HepG2 (cell line): Measurements from ENCODE around the gene HMCN2. TPM values are rescaled to one million over a fixed set of nuclear protein-coding genes. Genes with fewer than 3 reads are reported as not detected.

Source experiments
- ATAC-seq: fragments of 200-7000 bp; cut with Tn5 transposase; 3 replicates; pipeline ENCODE4 v1.9.1; 2020; ENCODE audit warnings: mild to moderate bottlenecking, moderate library complexity
- BruUV-seq: library from RNA; stranded (reverse); fragments of 400-500 nt; replicated peaks from 2 replicates; lab custom pipeline; 2021; lab: Mats Ljungman, UMichigan
- CTCF ChIA-PET: fragments of 300-600 bp; formaldehyde crosslinking; extraction: SDS; loops from one replicate; lab custom pipeline; 2021; ENCODE audit warnings: low total read pairs, inconsistent platforms, low intra/inter-chr PET ratio; lab: Yijun Ruan, JAX
- POLR2A ChIA-PET: fragments of 350-600 bp; sonication (Branson Sonifier 250); formaldehyde crosslinking; loops from one replicate; lab custom pipeline; 2020; ENCODE audit warnings: antibody characterized with exemption, inconsistent platforms; lab: Yijun Ruan, JAX
- DNase-seq: peaks from one replicate; pipeline ENCODE4 v3.0.0-alpha.2; 2015; ENCODE audit warnings: low spot score
- FAIRE-seq: peaks from 3 replicates; lab custom pipeline; 2011; peaks lifted over from hg19 to GRCh38; lab: Jason Lieb, UNC
- H2AFZ ChIP-seq: one replicate; pipeline ENCODE4 v1.6.1; 2011; ENCODE audit warnings: low read length, inconsistent platforms
- H3K27ac ChIP-seq: fragments of 300-600 bp; 3 replicates; pipeline ENCODE4 v1.8.0; 2011; ENCODE audit warnings: mixed run types, mild to moderate bottlenecking, mixed read lengths, low read length, inconsistent platforms; ENCODE audit not compliant: insufficient read depth; ENCODE audit errors: extremely low read length
- H3K27me3 ChIP-seq, 2 experiments: fragments of 200-600 bp in 1 of 2; 2 replicates in 1 of 2; 3 replicates in 1 of 2; pipeline versions ENCODE4 v1.6.0 to v1.8.0; 2011; ENCODE audit warnings: low read length in 2 of 2, mild to moderate bottlenecking in 2 of 2, moderate library complexity in 2 of 2, inconsistent platforms in 1 of 2; ENCODE audit not compliant: insufficient read depth in 2 of 2, control insufficient read depth in 1 of 2
- H3K36me3 ChIP-seq, 2 experiments: fragments of 200-600 bp in 1 of 2; replicated peaks in 1 of 2; 2 replicates in 1 of 2; 3 replicates in 1 of 2; pipeline versions ENCODE4 v1.5.1 to v1.8.0; 2011; ENCODE audit warnings: low read length in 2 of 2, inconsistent platforms in 1 of 2; ENCODE audit not compliant: insufficient read depth in 2 of 2, control insufficient read depth in 1 of 2
- H3K4me1 ChIP-seq: 2 replicates; pipeline ENCODE4 v1.5.1; 2012; ENCODE audit warnings: low read length, inconsistent platforms; ENCODE audit not compliant: insufficient read depth
- H3K4me2 ChIP-seq: 2 replicates; pipeline ENCODE4 v1.6.0; 2011; ENCODE audit warnings: low read depth, low read length, inconsistent platforms
- H3K4me3 ChIP-seq, 3 experiments: fragments of 200-600 bp in 1 of 3; sonication (generic), shearing (Covaris generic) in 1 of 3; replicated peaks in 1 of 3; 2 replicates each; pipeline ENCODE4 v1.5.1; 2011 to 2016; ENCODE audit warnings: low read length in 3 of 3, inconsistent platforms in 2 of 3, low read depth in 2 of 3, mild to moderate bottlenecking in 2 of 3, control low read depth in 1 of 3, mixed read lengths in 1 of 3; ENCODE audit not compliant: insufficient read depth in 1 of 3
- H3K79me2 ChIP-seq: one replicate; pipeline ENCODE4 v1.6.1; 2011; ENCODE audit warnings: low read length, inconsistent platforms; ENCODE audit not compliant: insufficient read depth
- H3K9ac ChIP-seq: 2 replicates; pipeline ENCODE4 v1.6.0; 2011; ENCODE audit warnings: mild to moderate bottlenecking, low read depth, low read length, inconsistent platforms; ENCODE audit not compliant: insufficient read depth
- H3K9me3 ChIP-seq: 2 replicates; pipeline ENCODE4 v1.5.1; 2012; ENCODE audit warnings: mild to moderate bottlenecking, low read length
- H4K20me1 ChIP-seq: 2 replicates; pipeline ENCODE4 v1.6.0; 2011; ENCODE audit warnings: inconsistent platforms, mild to moderate bottlenecking, low read length, moderate library complexity; ENCODE audit not compliant: insufficient read depth
- FOXO1 ChIP-seq: sonication (generic); formaldehyde crosslinking; IDR thresholded peaks from 2 replicates; pipeline ENCODE4 v1.4.0; 2020; ENCODE audit warnings: missing genetic modification reagents
- KAT2B ChIP-seq: fragments of 150-350 bp; IDR thresholded peaks from 2 replicates; pipeline ENCODE4 v1.6.1; 2014; ENCODE audit warnings: low read depth, low read length, borderline replicate concordance
- ONECUT2 ChIP-seq: sonication (generic); formaldehyde crosslinking; IDR thresholded peaks from 2 replicates; pipeline ENCODE4 v1.4.0; 2020; ENCODE audit warnings: missing genetic modification reagents
- WGBS: methylation state at CpG from one replicate; pipeline ENCODE4 v1.1.6; 2017; ENCODE audit warnings: low lambda C conversion rate; 5-methylcytosine and 5-hydroxymethylcytosine counted together
- in situ Hi-C: cut with HindIII; loops from 2 replicates; pipeline ENCODE4 v1.10.0; 2017; ENCODE audit warnings: low pct_unique_long_range_greater_than_20kb; ENCODE audit not compliant: extremely low pct_ligation_motif_present
- intact Hi-C: fragments of 100-400 bp; cut with micrococcal nuclease; formaldehyde crosslinking; loops from one replicate; pipeline ENCODE4 v1.10.0; 2022; ENCODE audit not compliant: unreplicated experiment
- polyA plus RNA-seq, 8 experiments: library from polyadenylated mRNA; depleted of rRNA in 3 of 8; stranded (reverse) in 7 of 8; unstranded in 1 of 8; fragments of >200 nt; fragmentation: Illumina TruSeq in 4 of 8; extraction: Trizol in 4 of 8; gene quantifications; 2 replicates each; pipeline versions ENCODE4 v1.2.1 to v1.2.3, GENCODE V29; 2011 to 2016; ENCODE audit warnings: low read depth in 4 of 8, missing spikeins in 1 of 8, mixed read lengths in 1 of 8; ENCODE audit not compliant: insufficient read depth in 1 of 8
- total RNA-seq, 5 experiments: library from RNA; depleted of rRNA; stranded (reverse); fragments of >200 nt; fragmentation: Illumina TruSeq; extraction: Trizol; gene quantifications; 2 replicates each; pipeline ENCODE4 v1.2.3, GENCODE V29; 2016; ENCODE audit warnings: low read depth in 1 of 5
- TF ChIP-seq, protein P1 (sequence below): sonication (generic); formaldehyde crosslinking; IDR thresholded peaks from 2 replicates; pipeline ENCODE4 v1.5.0; 2020; ENCODE audit warnings: missing genetic modification reagents

The HMCN2 gene
- total and polyA plus RNA-seq, 2 of the 13 experiments (the other 11 are each of a cell fraction or from before 2014, with no cell fraction given) = 0.09 TPM; not detected in 1

DNA sequence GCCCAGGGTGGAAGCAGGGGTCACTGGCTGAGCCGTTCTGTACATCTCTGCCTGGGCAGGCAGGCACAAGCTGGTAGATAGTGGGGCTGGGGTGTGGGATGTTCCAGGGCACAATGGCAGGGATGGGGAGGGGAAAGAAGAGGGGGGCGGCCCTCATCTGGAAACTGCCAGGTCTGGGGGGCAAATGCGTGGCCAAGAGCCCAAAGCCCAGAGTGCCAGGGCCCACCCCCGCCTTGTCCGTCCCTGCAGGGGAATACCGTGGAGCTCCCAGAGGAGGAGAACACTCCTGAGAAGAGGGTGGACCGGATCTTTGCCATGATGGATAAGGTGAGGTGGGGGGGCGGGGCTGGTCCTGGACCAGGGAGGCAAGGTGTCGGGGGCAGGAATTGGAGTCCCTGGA lies 42.7 kb upstream of the HMCN2 start:
- Histone ChIP-seq H3K27ac (no peak overlapping the region), H4K20me1 (no peaks in the 10 kb centered on the region), H3K4me2 (no peak overlapping the region), H3K9ac (no peak overlapping the region), H3K36me3 (no peaks in the 10 kb centered on the region), H3K4me1 (no peaks in the 10 kb centered on the region), H3K27me3 (no peaks in the 10 kb centered on the region), H2AFZ (no peak overlapping the region), H3K4me3 (no peak overlapping the region), H3K79me2 (no peaks in the 10 kb centered on the region), H3K9me3 (peaks cover 5% of the 10 kb centered on the region; the same call in 1 of the 2 replicates)
- 92% methylated on average over 5 of the region's 9 CpGs for whole genome bisulfite sequencing
- ATAC-seq (no peak), FAIRE-seq (no peak), DNase-seq (no peak)
- TF ChIP-seq FOXO1 (no peak), KAT2B (no peak), ONECUT2 (CRISPR knock-in tag) (no peak)
- intact Hi-C loops (no loop called here), in situ Hi-C loops (no loop called here)
- BruUV-seq = no TSS peak
- ChIA-PET POLR2A (no interaction called here), CTCF (no interaction called here)

DNA sequence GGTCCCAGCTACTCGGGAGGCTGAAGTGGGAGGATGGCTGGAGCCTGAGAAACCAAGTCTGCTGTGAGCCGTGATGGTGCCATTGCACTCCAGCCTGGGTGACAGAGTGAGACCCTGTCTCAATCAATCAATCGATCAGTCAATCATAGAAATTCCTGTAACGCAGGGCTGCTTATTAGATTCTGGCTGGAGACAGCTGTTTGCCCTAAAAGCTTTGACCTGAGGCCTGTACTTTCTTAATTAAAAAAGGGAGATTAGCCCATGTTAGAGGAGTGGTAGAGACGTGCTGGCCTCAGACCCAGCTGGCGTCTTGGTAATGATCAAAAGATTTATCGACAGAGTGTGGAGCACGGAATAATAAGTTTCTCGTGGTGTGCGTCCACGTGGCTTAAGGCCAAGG lies 40.5 kb upstream of the HMCN2 start:
- Histone ChIP-seq H3K27me3 (no peaks in the 10 kb centered on the region), H2AFZ (no peak overlapping the region), H3K9ac (no peak overlapping the region), H3K4me2 (no peak overlapping the region), H3K4me1 (no peaks in the 10 kb centered on the region), H3K27ac (no peak overlapping the region), H3K79me2 (no peaks in the 10 kb centered on the region), H4K20me1 (no peaks in the 10 kb centered on the region), H3K36me3 (no peaks in the 10 kb centered on the region), H3K4me3 (no peak overlapping the region)
- no peak for ATAC-seq
- POLR2A ChIA-PET = no interaction called here
- FAIRE-seq = no peak
- 96% methylated on average over 11 of the region's 11 CpGs for WGBS
- in situ Hi-C loops (no loop called here), intact Hi-C loops (no loop called here)
- BruUV-seq = no TSS peak
- CTCF ChIA-PET = no interaction called here
- DNase-seq = no peak
- TF ChIP-seq, protein P1, sequence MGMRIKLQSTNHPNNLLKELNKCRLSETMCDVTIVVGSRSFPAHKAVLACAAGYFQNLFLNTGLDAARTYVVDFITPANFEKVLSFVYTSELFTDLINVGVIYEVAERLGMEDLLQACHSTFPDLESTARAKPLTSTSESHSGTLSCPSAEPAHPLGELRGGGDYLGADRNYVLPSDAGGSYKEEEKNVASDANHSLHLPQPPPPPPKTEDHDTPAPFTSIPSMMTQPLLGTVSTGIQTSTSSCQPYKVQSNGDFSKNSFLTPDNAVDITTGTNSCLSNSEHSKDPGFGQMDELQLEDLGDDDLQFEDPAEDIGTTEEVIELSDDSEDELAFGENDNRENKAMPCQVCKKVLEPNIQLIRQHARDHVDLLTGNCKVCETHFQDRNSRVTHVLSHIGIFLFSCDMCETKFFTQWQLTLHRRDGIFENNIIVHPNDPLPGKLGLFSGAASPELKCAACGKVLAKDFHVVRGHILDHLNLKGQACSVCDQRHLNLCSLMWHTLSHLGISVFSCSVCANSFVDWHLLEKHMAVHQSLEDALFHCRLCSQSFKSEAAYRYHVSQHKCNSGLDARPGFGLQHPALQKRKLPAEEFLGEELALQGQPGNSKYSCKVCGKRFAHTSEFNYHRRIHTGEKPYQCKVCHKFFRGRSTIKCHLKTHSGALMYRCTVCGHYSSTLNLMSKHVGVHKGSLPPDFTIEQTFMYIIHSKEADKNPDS (CRISPR knock-in tag) = no peak
- TF ChIP-seq, all 625 proteins: peak for 0
- peaks cover 8% of the 10 kb centered on the region; the same call in 1 of the 2 replicates for H3K9me3 ChIP-seq
